Osteoblast (primary cell): ENCODE data around the gene TYRP1. TPM values are rescaled to one million over a fixed set of nuclear protein-coding genes. Genes with fewer than 3 reads are reported as not detected.

Source experiments
- DNase-seq: peaks from one replicate; pipeline ENCODE4 v3.0.0; 2011; ENCODE audit warnings: low spot score, mixed read lengths; ENCODE audit not compliant: insufficient read length; ENCODE audit errors: missing footprints
- H2AFZ ChIP-seq: 2 replicates; pipeline ENCODE4 v1.6.0; 2011; ENCODE audit warnings: mild to moderate bottlenecking, low read length
- H3K27ac ChIP-seq: 2 replicates; pipeline ENCODE4 v1.5.1; 2011; ENCODE audit warnings: mild to moderate bottlenecking, low read depth, low read length, moderate library complexity
- H3K27me3 ChIP-seq: 2 replicates; pipeline ENCODE4 v1.6.0; 2012; ENCODE audit warnings: mild to moderate bottlenecking, control low read depth, inconsistent platforms, low read length, moderate library complexity; ENCODE audit not compliant: insufficient read depth
- H3K36me3 ChIP-seq: 2 replicates; pipeline ENCODE4 v1.5.1; 2011; ENCODE audit warnings: mild to moderate bottlenecking, low read length, control low read depth, moderate library complexity; ENCODE audit not compliant: insufficient read depth
- H3K4me1 ChIP-seq: 2 replicates; pipeline ENCODE4 v1.5.1; 2011; ENCODE audit warnings: mild to moderate bottlenecking, low read length, control low read depth, moderate library complexity; ENCODE audit not compliant: insufficient read depth
- H3K4me2 ChIP-seq: 2 replicates; pipeline ENCODE4 v1.6.0; 2011; ENCODE audit warnings: mild to moderate bottlenecking, low read length; ENCODE audit not compliant: insufficient read depth
- H3K4me3 ChIP-seq: fragments of 200-600 bp; sonication (generic); 3 replicates; pipeline ENCODE4 v1.5.1; 2012; ENCODE audit warnings: mild to moderate bottlenecking, low read length, inconsistent platforms; ENCODE audit not compliant: insufficient read depth
- H3K79me2 ChIP-seq: 2 replicates; pipeline ENCODE4 v1.6.0; 2012; ENCODE audit warnings: mild to moderate bottlenecking, low read length, control low read depth, inconsistent platforms; ENCODE audit not compliant: insufficient read depth
- H3K9me3 ChIP-seq: 2 replicates; pipeline ENCODE4 v1.5.1; 2011; ENCODE audit warnings: low read depth, low read length, control low read depth
- H4K20me1 ChIP-seq: 2 replicates; pipeline ENCODE4 v1.6.0; 2012; ENCODE audit warnings: mild to moderate bottlenecking, low read length, control low read depth; ENCODE audit not compliant: insufficient read depth
- CTCF ChIP-seq: IDR thresholded peaks from 2 replicates; pipeline ENCODE4 v1.5.1; 2011; ENCODE audit warnings: mild to moderate bottlenecking, low read depth, low read length, moderate library complexity; ENCODE audit errors: extremely low read depth
- total RNA-seq: library from RNA; depleted of rRNA; stranded (reverse); fragments of >200 nt; gene quantifications from 2 replicates; pipeline ENCODE4 v1.2.3, GENCODE V29; 2012

Gene TYRP1
- total RNA-seq, 1 donor: 0.36 TPM

GRCh38 chr9:12723409-12724028 lies 30.3 kb downstream of the TYRP1 start:
- peak; percentile 36 for DNase-seq
- Histone ChIP-seq H3K4me2 (no peak overlapping the region), H3K4me1 (peaks cover 14% of the 10 kb centered on the region), H3K36me3 (no peaks in the 10 kb centered on the region), H3K27ac (no peak overlapping the region), H3K79me2 (no peaks in the 10 kb centered on the region), H3K4me3 (no peak overlapping the region), H2AFZ (peak overlapping the region; percentile 58), H3K9me3 (no peaks in the 10 kb centered on the region), H4K20me1 (no peaks in the 10 kb centered on the region), H3K27me3 (no peaks in the 10 kb centered on the region)
- peak; percentile 56 for TF ChIP-seq CTCF

- H3K4me3 ChIP-seq: no peak overlapping the region
- H3K27ac ChIP-seq: no peak overlapping the region
- H3K9me3 ChIP-seq: no peaks in the 10 kb centered on the region
- peak overlapping the region; percentile 43 for H2AFZ ChIP-seq
- H3K4me1 ChIP-seq: peaks cover 8% of the 10 kb centered on the region
- H3K79me2 ChIP-seq: no peaks in the 10 kb centered on the region
- H3K36me3 ChIP-seq: no peaks in the 10 kb centered on the region
- no peak for TF ChIP-seq CTCF
- DNase-seq: no peak
- H3K27me3 ChIP-seq: no peaks in the 10 kb centered on the region
- no peak overlapping the region for H3K4me2 ChIP-seq
- H4K20me1 ChIP-seq: no peaks in the 10 kb centered on the region
Measured at GRCh38 chr9:12726795-12727194, 33.6 kb downstream of the TYRP1 start.

GRCh38 chr9:12730198-12730597 lies 37.0 kb downstream of the TYRP1 start:
- Histone ChIP-seq H4K20me1 (no peaks in the 10 kb centered on the region), H3K79me2 (no peaks in the 10 kb centered on the region), H3K36me3 (no peaks in the 10 kb centered on the region), H3K4me1 (peaks cover 2% of the 10 kb centered on the region), H3K4me2 (no peak overlapping the region), H3K27me3 (no peaks in the 10 kb centered on the region), H3K27ac (no peak overlapping the region), H3K4me3 (no peak overlapping the region), H3K9me3 (no peaks in the 10 kb centered on the region), H2AFZ (no peak overlapping the region)
- no peak for TF ChIP-seq CTCF
- no peak for DNase-seq

GRCh38 chr9:12730927-12731326 lies 37.7 kb downstream of the TYRP1 start:
- no peak for DNase-seq
- Histone ChIP-seq H3K9me3 (no peaks in the 10 kb centered on the region), H3K4me1 (peaks cover 2% of the 10 kb centered on the region), H3K27ac (no peak overlapping the region), H2AFZ (no peak overlapping the region), H3K27me3 (no peaks in the 10 kb centered on the region), H4K20me1 (no peaks in the 10 kb centered on the region), H3K4me3 (no peak overlapping the region), H3K36me3 (no peaks in the 10 kb centered on the region), H3K4me2 (no peak overlapping the region), H3K79me2 (no peaks in the 10 kb centered on the region)
- no peak for TF ChIP-seq CTCF
